WTC11 (cell line): ENCODE results near the gene NFATC3. TPM values are rescaled to one million over a fixed set of nuclear protein-coding genes. Genes with fewer than 3 reads are reported as not detected.
A peak's percentile ranks its signal among the peaks of the same experiment; 100 is the strongest.

Experiments
- ATAC-seq: fragments of 200-7000 bp; cut with Tn5 transposase; 2 replicates; pipeline ENCODE4 v1.10.0; 2021; ENCODE audit warnings: mild to moderate bottlenecking, moderate library complexity
- CTCF ChIA-PET: fragments of 300-600 bp; sonication (Branson Sonifier 250); formaldehyde crosslinking; loops from one replicate; lab custom pipeline; 2021; ENCODE audit warnings: antibody characterized with exemption; lab: Charles Lee
- POLR2A ChIA-PET: fragments of 350-600 bp; sonication (Branson Sonifier 250); formaldehyde crosslinking; loops from one replicate; lab custom pipeline; 2021; ENCODE audit warnings: antibody characterized with exemption; lab: Charles Lee
- DNase-seq: peaks from one replicate; pipeline ENCODE4 v3.0.0; 2021; ENCODE audit warnings: low spot score
- H3K27ac Mint-ChIP-seq: 2 replicates; pipeline ENCODE4 v1.8.0; 2021; ENCODE audit warnings: mixed read lengths
- H3K27me3 Mint-ChIP-seq: 2 replicates; pipeline ENCODE4 v1.8.0; 2021; ENCODE audit warnings: low read depth, mild to moderate bottlenecking, moderate library complexity, mixed read lengths
- H3K36me3 Mint-ChIP-seq: 2 replicates; pipeline ENCODE4 v1.8.0; 2021; ENCODE audit warnings: mixed read lengths
- H3K4me1 Mint-ChIP-seq: 2 replicates; pipeline ENCODE4 v1.8.0; 2022; ENCODE audit warnings: mixed read lengths
- H3K4me3 Mint-ChIP-seq: 2 replicates; pipeline ENCODE4 v1.8.0; 2021; ENCODE audit warnings: mild to moderate bottlenecking, moderate library complexity, mixed read lengths
- H3K9me3 Mint-ChIP-seq: 2 replicates; pipeline ENCODE4 v1.8.0; 2021; ENCODE audit warnings: mixed read lengths
- E2F4 ChIP-seq: sonication (generic); formaldehyde crosslinking; IDR thresholded peaks from 2 replicates; pipeline ENCODE4 v1.8.1; 2022; ENCODE audit warnings: low read depth, mild to moderate bottlenecking, moderate library complexity, missing genetic modification reagents, borderline replicate concordance
- E2F5 ChIP-seq: sonication (generic); formaldehyde crosslinking; IDR thresholded peaks from 2 replicates; pipeline ENCODE4 v1.8.1; 2022; ENCODE audit warnings: mild to moderate bottlenecking, moderate library complexity, missing genetic modification reagents
- EMX1 ChIP-seq: fragments of 250-450 bp; sonication (Bioruptor Pico); IDR thresholded peaks from 2 replicates; pipeline ENCODE4 v1.8.0; 2021; ENCODE audit warnings: mild to moderate bottlenecking
- FOXK1 ChIP-seq: sonication (generic); formaldehyde crosslinking; IDR thresholded peaks from 2 replicates; pipeline ENCODE4 v1.8.0; 2022; ENCODE audit warnings: mild to moderate bottlenecking, moderate library complexity, missing genetic modification reagents
- GABPB1 ChIP-seq: sonication (generic); formaldehyde crosslinking; IDR thresholded peaks from 2 replicates; pipeline ENCODE4 v1.8.1; 2023; ENCODE audit warnings: mild to moderate bottlenecking, missing genetic modification reagents
- HMGA2 ChIP-seq: fragments of 250-450 bp; sonication (Bioruptor Pico); IDR thresholded peaks from 2 replicates; pipeline ENCODE4 v1.4.0; 2021; ENCODE audit warnings: mild to moderate bottlenecking, moderate library complexity
- HMGXB4 ChIP-seq: sonication (generic); formaldehyde crosslinking; IDR thresholded peaks from 2 replicates; pipeline ENCODE4 v1.8.1; 2023; ENCODE audit warnings: mild to moderate bottlenecking, moderate library complexity, missing genetic modification reagents
- JUN ChIP-seq: sonication (generic); formaldehyde crosslinking; IDR thresholded peaks from 2 replicates; pipeline ENCODE4 v1.8.0; 2023; ENCODE audit warnings: mild to moderate bottlenecking, missing genetic modification reagents
- KAT7 ChIP-seq: sonication (generic); formaldehyde crosslinking; IDR thresholded peaks from 2 replicates; pipeline ENCODE4 v1.8.1; 2023; ENCODE audit warnings: missing genetic modification reagents, mild to moderate bottlenecking, borderline replicate concordance
- MAX ChIP-seq: sonication (generic); formaldehyde crosslinking; IDR thresholded peaks from 2 replicates; pipeline ENCODE4 v1.8.0; 2022; ENCODE audit warnings: mild to moderate bottlenecking, missing genetic modification reagents
- MYBL2 ChIP-seq: sonication (generic); formaldehyde crosslinking; IDR thresholded peaks from 2 replicates; pipeline ENCODE4 v1.8.1; 2023; ENCODE audit warnings: mild to moderate bottlenecking, moderate library complexity, missing genetic modification reagents
- PRDM15 ChIP-seq: sonication (generic); formaldehyde crosslinking; IDR thresholded peaks from 2 replicates; pipeline ENCODE4 v1.8.0; 2022; ENCODE audit warnings: missing genetic modification reagents
- RELA ChIP-seq: sonication (generic); formaldehyde crosslinking; IDR thresholded peaks from 2 replicates; pipeline ENCODE4 v1.8.1; 2022; ENCODE audit warnings: missing genetic modification reagents, mild to moderate bottlenecking, borderline replicate concordance
- SMAD4 ChIP-seq: sonication (generic); formaldehyde crosslinking; IDR thresholded peaks from 2 replicates; pipeline ENCODE4 v1.8.0; 2022; ENCODE audit warnings: mild to moderate bottlenecking, missing genetic modification reagents
- USF1 ChIP-seq: sonication (generic); formaldehyde crosslinking; IDR thresholded peaks from 2 replicates; pipeline ENCODE4 v1.8.0; 2022; ENCODE audit warnings: mild to moderate bottlenecking, missing genetic modification reagents
- ZMAT4 ChIP-seq: fragments of 250-450 bp; sonication (Bioruptor Pico); IDR thresholded peaks from 2 replicates; pipeline ENCODE4 v1.9.0; 2021; ENCODE audit warnings: mild to moderate bottlenecking
- ZNF281 ChIP-seq: sonication (generic); formaldehyde crosslinking; IDR thresholded peaks from 2 replicates; pipeline ENCODE4 v1.8.0; 2023; ENCODE audit warnings: mild to moderate bottlenecking, missing genetic modification reagents
- total RNA-seq: library from RNA; stranded (reverse); gene quantifications from 3 replicates; pipeline ENCODE4 v1.2.3, GENCODE V29; 2021

The NFATC3 gene
- total RNA-seq, 1 experiment from 2014 or later: 34.6 TPM

GRCh38 chr16:68234188-68235107 is 149.3 kb downstream of the NFATC3 start:
- H3K27me3 Mint-ChIP-seq: peaks cover 10% of the 10 kb centered on the region
- peak overlapping the region; percentile 51 for H3K27ac Mint-ChIP-seq
- H3K4me3 Mint-ChIP-seq: peak overlapping the region; percentile 72
- peaks cover 32% of the 10 kb centered on the region for H3K36me3 Mint-ChIP-seq
- peaks cover 20% of the 10 kb centered on the region for H3K4me1 Mint-ChIP-seq
- CTCF ChIA-PET: interaction anchor here (1.0 to 5.1 kb wide), 6 partner anchors 12 to 242 kb away, joined by 3 to 46 read pairs (median 4); partner anchors contain the start of gene NFATC3
- ATAC-seq: peak; percentile 0; the same call in 1 of the 2 replicates
- TF ChIP-seq USF1 (CRISPR knock-in tag) (0 out of 2 replicates have a peak, but pooled peaks have one; percentile 14), E2F4 (CRISPR knock-in tag) (no peak), ZMAT4 (CRISPR knock-in tag) (no peak), PRDM15 (CRISPR knock-in tag) (peak; percentile 44; the same call in 1 of the 2 replicates), EMX1 (CRISPR knock-in tag) (0 out of 2 replicates have a peak, but pooled peaks have one; percentile 35), GABPB1 (CRISPR knock-in tag) (0 out of 2 replicates have a peak, but pooled peaks have one; percentile 35), HMGA2 (CRISPR knock-in tag) (no peak), ZNF281 (0 out of 2 replicates have a peak, but pooled peaks have one; percentile 54)
- DNase-seq: peak; percentile 71
- H3K9me3 Mint-ChIP-seq: no peaks in the 10 kb centered on the region
- POLR2A ChIA-PET: interaction anchor here (0.8 to 4.2 kb wide), 3 partner anchors 30 to 150 kb away, joined by 3 to 39 read pairs (median 3); partner anchors contain the start of genes NFATC3, PRMT7, SLC7A6 and SLC7A6OS

GRCh38 chr16:68235108-68235886 is 150.1 kb downstream of the NFATC3 start:
- POLR2A ChIA-PET: interaction anchor here (0.8 to 4.2 kb wide), 4 partner anchors 17 to 150 kb away, joined by 3 to 39 read pairs (median 5); partner anchors contain the start of genes NFATC3, PRMT7 and SLC7A6OS
- ATAC-seq: peak; percentile 4
- peak; percentile 59 for DNase-seq
- H3K27me3 Mint-ChIP-seq: peaks cover 14% of the 10 kb centered on the region
- peak overlapping the region; percentile 72 for H3K4me3 Mint-ChIP-seq
- H3K9me3 Mint-ChIP-seq: no peaks in the 10 kb centered on the region
- H3K36me3 Mint-ChIP-seq: peaks cover 24% of the 10 kb centered on the region
- peak overlapping the region; percentile 57 for H3K27ac Mint-ChIP-seq
- CTCF ChIA-PET: interaction anchor here (1.0 to 5.1 kb wide), 7 partner anchors 12 to 243 kb away, joined by 3 to 46 read pairs (median 4); partner anchors contain the start of gene SLC7A6
- peaks cover 24% of the 10 kb centered on the region for H3K4me1 Mint-ChIP-seq
- 0 out of 2 replicates have a peak, but pooled peaks have one; percentile 22 for TF ChIP-seq GABPB1 (CRISPR knock-in tag)
- peak; percentile 77; the same call in 1 of the 2 replicates for TF ChIP-seq KAT7 (CRISPR knock-in tag)
- 0 out of 2 replicates have a peak, but pooled peaks have one; percentile 21 for TF ChIP-seq RELA (CRISPR knock-in tag)
- peak; percentile 62; the same call in 1 of the 2 replicates for TF ChIP-seq MYBL2 (CRISPR knock-in tag)
- peak; percentile 30 for TF ChIP-seq MAX (CRISPR knock-in tag)
- TF ChIP-seq E2F5 (CRISPR knock-in tag): peak; percentile 54; the same call in 1 of the 2 replicates
- 0 out of 2 replicates have a peak, but pooled peaks have one; percentile 14 for TF ChIP-seq JUN (CRISPR knock-in tag)
- 0 out of 2 replicates have a peak, but pooled peaks have one; percentile 70 for TF ChIP-seq SMAD4 (CRISPR knock-in tag)
- 0 out of 2 replicates have a peak, but pooled peaks have one; percentile 33 for TF ChIP-seq FOXK1 (CRISPR knock-in tag)
- peak; percentile 48; the same call in 1 of the 2 replicates for TF ChIP-seq HMGXB4 (CRISPR knock-in tag)
